Heart right ventricle (tissue), 16 donors: ENCODE data around the gene TRPT1. TPM values are rescaled to one million over a fixed set of nuclear protein-coding genes. Genes with fewer than 3 reads are reported as not detected.

Experiments used
- ATAC-seq, 8 donors: fragments of 200-7000 bp; cut with Tn5 transposase; one replicate each; pipeline ENCODE4 v1.9.1; 2020; ENCODE audit warnings: mild to moderate bottlenecking in 8 of 8, moderate library complexity in 8 of 8, moderate number of reproducible peaks in 1 of 8
- DNase-seq, 2 donors: peaks; one replicate each; pipeline ENCODE4 v3.0.0-alpha.2; 2020
- H3K27ac ChIP-seq, 10 donors: fragments of 200-600 bp; sonication (generic) in 2 of 10; one replicate each; pipeline versions ENCODE4 v1.5.0 to v1.8.0; 2020 to 2022; ENCODE audit warnings: mild to moderate bottlenecking in 3 of 10
- H3K27me3 ChIP-seq, 7 donors: fragments of 200-600 bp; one replicate each; pipeline ENCODE4 v1.8.0; 2021 to 2022; ENCODE audit warnings: mild to moderate bottlenecking in 2 of 7
- H3K36me3 ChIP-seq, 9 donors: fragments of 200-600 bp; sonication (generic) in 1 of 9; one replicate each; pipeline versions ENCODE4 v1.5.0 to v1.8.0; 2020 to 2022; ENCODE audit warnings: mild to moderate bottlenecking in 2 of 9
- H3K4me1 ChIP-seq, 9 donors: fragments of 200-600 bp; sonication (generic) in 1 of 9; one replicate each; pipeline versions ENCODE4 v1.5.0 to v1.8.0; 2020 to 2022; ENCODE audit warnings: mild to moderate bottlenecking in 4 of 9
- H3K4me3 ChIP-seq, 10 donors: fragments of 200-600 bp; sonication (generic) in 2 of 10; one replicate each; pipeline versions ENCODE4 v1.5.0 to v1.8.0; 2020 to 2022; ENCODE audit warnings: mild to moderate bottlenecking in 7 of 10, moderate library complexity in 2 of 10
- H3K9me3 ChIP-seq, 11 donors: fragments of 200-600 bp in 10 of 11; sonication (generic) in 2 of 11; one replicate each; pipeline versions ENCODE4 v1.5.0 to v1.8.0; 2013 to 2022; ENCODE audit warnings: mild to moderate bottlenecking in 2 of 11, control low read depth in 1 of 11, moderate library complexity in 1 of 11
- CTCF ChIP-seq, 9 donors: fragments of 200-600 bp; sonication (generic) in 2 of 9; IDR thresholded peaks; one replicate each; pipeline versions ENCODE4 v1.5.0 to v1.8.0; 2021 to 2022; ENCODE audit warnings: antibody characterized with exemption in 9 of 9, mild to moderate bottlenecking in 5 of 9, moderate library complexity in 1 of 9
- WGBS, 2 donors: extraction: QIAGEN DNeasy Blood & Tissue Kit; methylation state at CpG; one replicate each; pipeline ENCODE4 v1.1.7; 2013; ENCODE audit warnings: inconsistent platforms in 1 of 2; 5-methylcytosine and 5-hydroxymethylcytosine counted together
- intact Hi-C, 10 donors: fragments of 100-400 bp; cut with DNase I; formaldehyde crosslinking; loops; one replicate each; pipeline versions ENCODE4 v1.11.1 to v1.14.2; 2022
- polyA plus RNA-seq, 2 donors: library from polyadenylated mRNA; stranded (reverse); fragments of 200-250 nt; gene quantifications; one replicate each; pipeline ENCODE4 v1.2.3, GENCODE V29; 2013
- total RNA-seq, 10 donors: library from RNA; stranded (reverse); fragmentation: NEBNext Ultra II Directional in 3 of 10; extraction: Animal tissue kit (Norgen Biotek cat#: 25700) in 3 of 10; gene quantifications; one replicate each; pipeline versions ENCODE4 v1.2.1 to v1.2.4, GENCODE V29; 2021 to 2023
- donor health status: Arrhythmogenic right ventricular cardiomyopathy.
- donor health status: ischemic (EF 13 %, LVEDD 7.1; RV severe dilation, severe dysfunction).
- donor health status: healthy with polysubstance abuse.
- donor health status: DM: no; HTN: yes; CAD: no.
- donor health status: DM: no; HTN: no; CAD: no.
- donor health status: ischemic (EF 25% LVEDD 6.9; RV normal size, moderate dysfunction).
- donor health status: ischemic (EF 25% LVEDD 5.7; RV mildly dilated, moderate dysfunction).
- donor health status: healthy.
- donor health status: DM: yes; HTN: yes; CAD: no.
- donor health status: Ischemic cardiomyopathy.
- donor health status: ischemic (EF 35%, LVEDD 5.7; RV mildly dilated, moderate dysfunction).
- donor health status: nonischemic (EF 11% LVEDD 7.7; RV severe dilation, severe dysfunction).
- donor health status: DM: yes; HTN: yes; CAD: no.
- donor health status: PGD.
- donor health status: ischemic (EF 29% LVEDD 5.4; RV normal size, mild dysfunction).
- donor health status: nonischemic (EF 23%, LVEDD 6.1; RV moderate dilation, normal function).

TRPT1 gene
- total and polyA plus RNA-seq, 12 donors = 50.5 to 188 (median 67.1) TPM

GRCh38 chr11:64207256-64208085 lies 18.5 kb downstream of the TRPT1 start:
- TF ChIP-seq CTCF (IDR thresholded peaks at IDR 0.05) = no peak
- intact Hi-C loops = loop anchor here in 3 of 10 donors (5.0 kb wide), 2 partner anchors 90 to 95 kb away; partner anchors contain the start of gene CATSPERZ (in 1 of the 3)
- Histone ChIP-seq H3K9me3 (no peaks in the 10 kb centered on the region), H3K27me3 (no peaks in the 10 kb centered on the region), H3K4me1 (peaks cover 7 to 55% (median 39%) of the 10 kb centered on the region in 9 donors), H3K4me3 (peak overlapping the region in 9 of 10 donors; percentile 28 to 76 (median 51)), H3K27ac (peak overlapping the region; percentile 82 to 99 (median 91)), H3K36me3 (peaks cover 0 to 74% (median 26%) of the 10 kb centered on the region in 9 donors)
- DNase-seq (peak; percentile 65 to 75), ATAC-seq (peak; percentile 54 to 76 (median 68))
- 37% methylated on average over 30 of the region's 30 CpGs for WGBS, 2 donors

GRCh38 chr11:64206457-64207255 lies 19.3 kb downstream of the TRPT1 start, which contains the start of gene FERMT3:
Gene FERMT3, plus strand, starts transcription at chr11:64206721. Its CDS starts 644 bp downstream, at chr11:64207365.
- peaks cover 7 to 55% (median 39%) of the 10 kb centered on the region in 9 donors for H3K4me1 ChIP-seq
- peak within 1 kb of the TSS in 9 of 10 donors; percentile 28 to 76 (median 51) for H3K4me3 ChIP-seq
- ATAC-seq (peak; percentile 6 to 61 (median 46)), DNase-seq (peak; percentile 61 to 64)
- intact Hi-C loops = loop anchor here in 3 of 10 donors (5.0 kb wide), 2 partner anchors 91 to 96 kb away; partner anchors contain the start of gene CATSPERZ (in 1 of the 3)
- peak within 1 kb of the TSS; percentile 82 to 99 (median 91) for H3K27ac ChIP-seq
- WGBS, 2 donors = 76 to 82% methylated on average over 27 of the region's 27 CpGs
- H3K27me3 ChIP-seq = no peaks in the 10 kb centered on the region
- no peaks in the 10 kb centered on the region for H3K9me3 ChIP-seq
- no peak for TF ChIP-seq CTCF (IDR thresholded peaks at IDR 0.05)
- H3K36me3 ChIP-seq = peaks cover 0 to 74% (median 26%) of the 10 kb centered on the region in 9 donors

GRCh38 chr11:64204464-64204989 lies 21.5 kb downstream of the TRPT1 start:
- peaks cover 7 to 55% (median 39%) of the 10 kb centered on the region in 9 donors for H3K4me1 ChIP-seq
- peak overlapping the region in 7 of 10 donors; percentile 1 to 99 (median 28) for H3K27ac ChIP-seq

More at GRCh38 chr11:64204464-64204989, 21.5 kb downstream of the TRPT1 start:
- H3K9me3 ChIP-seq = no peaks in the 10 kb centered on the region
- peak; percentile 39 to 83 (median 73) for TF ChIP-seq CTCF (IDR thresholded peaks at IDR 0.05)
- peaks cover 5 to 75% (median 44%) of the 10 kb centered on the region in 9 donors for H3K36me3 ChIP-seq
- intact Hi-C loops = loop anchor here in 7 of 10 donors (1.0 to 5.0 kb wide), 4 partner anchors 64 to 98 kb away; partner anchors contain the start of gene CATSPERZ (in 5 of the 7)
- no peaks in the 10 kb centered on the region for H3K27me3 ChIP-seq
- DNase-seq (peak; percentile 82 to 85), ATAC-seq (peak; percentile 46 to 75 (median 64))
- H3K4me3 ChIP-seq = no peak overlapping the region
- 43 to 51% methylated on average over 7 of the region's 7 CpGs for WGBS, 2 donors
